GM12878 (cell line): ENCODE results near the gene ENTPD5. TPM values are rescaled to one million over a fixed set of nuclear protein-coding genes. Genes with fewer than 3 reads are reported as not detected.
"Not testable (repeated sequence)": the region's sequence is repeated elsewhere in the genome, so short reads cannot be mapped to it uniquely, and the experiment has no call there.

ENCODE experiments used
- ATAC-seq: fragments of 200-7000 bp; cut with Tn5 transposase; 3 replicates; pipeline ENCODE4 v1.9.1; 2020; ENCODE audit warnings: mild to moderate bottlenecking, moderate library complexity
- BruUV-seq: library from RNA; stranded (reverse); fragments of 400-500 nt; replicated peaks from 2 replicates; lab custom pipeline; 2021; lab: Mats Ljungman, UMichigan
- CTCF ChIA-PET: fragments of 300-600 bp; sonication (Branson Sonifier 250); formaldehyde crosslinking; extraction: SDS; loops from one replicate; lab custom pipeline; 2021; ENCODE audit warnings: inconsistent platforms; lab: Yijun Ruan, JAX
- POLR2A ChIA-PET: fragments of 350-600 bp; formaldehyde crosslinking; extraction: SDS; loops from one replicate; lab custom pipeline; 2021; ENCODE audit warnings: inconsistent platforms; lab: Charles Lee
- RAD21 ChIA-PET: fragments of 300-600 bp; sonication (Branson Sonifier 250); formaldehyde crosslinking; loops from one replicate; lab custom pipeline; 2023; ENCODE audit warnings: antibody characterized with exemption; ENCODE audit not compliant: unreplicated experiment; lab: Charles Lee
- SMC1A ChIA-PET: fragments of 300-600 bp; sonication (Branson Sonifier 250); formaldehyde crosslinking; loops from one replicate; lab custom pipeline; 2023; ENCODE audit not compliant: unreplicated experiment, uncharacterized antibody; lab: Charles Lee
- DNase-seq: peaks from one replicate; pipeline ENCODE4 v3.0.0-alpha.2; 2011; ENCODE audit warnings: low read depth, low spot score
- FAIRE-seq: peaks from 3 replicates; lab custom pipeline; 2011; peaks lifted over from hg19 to GRCh38; lab: Jason Lieb, UNC
- H2AFZ ChIP-seq: 2 replicates; pipeline ENCODE4 v1.6.0; 2011; ENCODE audit warnings: low read depth, low read length, control low read depth; ENCODE audit not compliant: control insufficient read depth
- H3K27ac ChIP-seq: 2 replicates; pipeline ENCODE4 v1.5.1; 2011; ENCODE audit warnings: control low read depth; ENCODE audit not compliant: control insufficient read depth, insufficient read depth
- H3K27me3 ChIP-seq, 2 experiments: replicated peaks in 1 of 2; 2 replicates each; pipeline versions ENCODE4 v1.6.0 to v1.6.1; 2011; ENCODE audit warnings: low read length in 1 of 2; ENCODE audit not compliant: control insufficient read depth in 2 of 2, insufficient read depth in 2 of 2
- H3K36me3 ChIP-seq, 2 experiments: 2 replicates each; pipeline ENCODE4 v1.5.1; 2011; ENCODE audit warnings: low read length in 1 of 2; ENCODE audit not compliant: control insufficient read depth in 2 of 2, insufficient read depth in 2 of 2
- H3K4me1 ChIP-seq: 2 replicates; pipeline ENCODE4 v1.6.1; 2011; ENCODE audit warnings: mild to moderate bottlenecking, low read length, moderate library complexity, mixed read lengths; ENCODE audit not compliant: control insufficient read depth, insufficient read depth
- H3K4me2 ChIP-seq: 2 replicates; pipeline ENCODE4 v1.6.0; 2011; ENCODE audit warnings: control low read depth; ENCODE audit not compliant: control insufficient read depth, insufficient read depth
- H3K4me3 ChIP-seq: fragments of 200-600 bp; sonication (generic); 2 replicates; pipeline ENCODE4 v1.5.1; 2016
- H3K79me2 ChIP-seq: 2 replicates; pipeline ENCODE4 v1.6.0; 2011; ENCODE audit warnings: low read length; ENCODE audit not compliant: control insufficient read depth, insufficient read depth
- H3K9ac ChIP-seq: 2 replicates; pipeline ENCODE4 v1.8.0; 2011; ENCODE audit warnings: low read length, control low read depth, mixed read lengths; ENCODE audit not compliant: control insufficient read depth, insufficient read depth
- H3K9me3 ChIP-seq: replicated peaks from 3 replicates; pipeline ENCODE4 v1.5.1; 2011; ENCODE audit warnings: mild to moderate bottlenecking, low read length; ENCODE audit not compliant: control insufficient read depth, insufficient read depth
- H4K20me1 ChIP-seq: 2 replicates; pipeline ENCODE4 v1.6.0; 2011; ENCODE audit not compliant: control insufficient read depth, insufficient read depth
- ASH2L ChIP-seq: fragments of 300-600, 200-600 bp; sonication (generic); IDR thresholded peaks from 2 replicates; pipeline ENCODE4 v1.6.1; 2017; ENCODE audit warnings: low read depth, mild to moderate bottlenecking, borderline replicate concordance
- BMI1 ChIP-seq: fragments of 450-650 bp; IDR thresholded peaks from 2 replicates; pipeline ENCODE4 v1.6.1; 2016; ENCODE audit warnings: mild to moderate bottlenecking, moderate library complexity, borderline replicate concordance
- CREM ChIP-seq: IDR thresholded peaks from 2 replicates; pipeline ENCODE4 v1.6.1; 2014; ENCODE audit warnings: antibody characterized with exemption, low read depth
- IRF3 ChIP-seq: fragments of 450-650 bp; IDR thresholded peaks from 2 replicates; pipeline ENCODE4 v1.6.1; 2014; ENCODE audit warnings: mild to moderate bottlenecking
- JUNB ChIP-seq: IDR thresholded peaks from 2 replicates; pipeline ENCODE4 v1.6.1; 2016; ENCODE audit warnings: antibody characterized with exemption, mild to moderate bottlenecking
- JUND ChIP-seq: IDR thresholded peaks from 2 replicates; pipeline ENCODE4 v1.6.1; 2012; ENCODE audit warnings: low read depth, mild to moderate bottlenecking, low read length, improper control_type of control experiment, moderate library complexity
- MXI1 ChIP-seq: fragments of 150-350 bp; IDR thresholded peaks from 2 replicates; pipeline ENCODE4 v1.6.1; 2011; ENCODE audit warnings: low read depth, mild to moderate bottlenecking, inconsistent platforms, low read length, improper control_type of control experiment
- NFXL1 ChIP-seq: fragments of 450-650 bp; IDR thresholded peaks from 2 replicates; pipeline ENCODE4 v1.6.1; 2017; ENCODE audit warnings: antibody characterized with exemption, mild to moderate bottlenecking, borderline replicate concordance
- PKNOX1 ChIP-seq: fragments of 450-650 bp; IDR thresholded peaks from 2 replicates; pipeline ENCODE4 v1.6.1; 2016; ENCODE audit warnings: mild to moderate bottlenecking
- SKIL ChIP-seq: fragments of 450-650 bp; IDR thresholded peaks from 2 replicates; pipeline ENCODE4 v1.6.1; 2017; ENCODE audit warnings: mild to moderate bottlenecking, low read depth, inconsistent platforms; ENCODE audit not compliant: poor library complexity, severe bottlenecking
- SMAD1 ChIP-seq: fragments of 450-650 bp; IDR thresholded peaks from 2 replicates; pipeline ENCODE4 v1.6.1; 2018; ENCODE audit warnings: mild to moderate bottlenecking, low read depth; ENCODE audit not compliant: partially characterized antibody
- STAT3 ChIP-seq: IDR thresholded peaks from 2 replicates; pipeline ENCODE4 v1.6.1; 2011; ENCODE audit warnings: low read depth, low read length, improper control_type of control experiment
- WGBS: methylation state at CpG from one replicate; pipeline ENCODE4 v1.1.6; 2016; ENCODE audit warnings: low lambda C conversion rate; ENCODE audit not compliant: insufficient replicate concordance, insufficient coverage; ENCODE audit errors: missing lambda C conversion rate; 5-methylcytosine and 5-hydroxymethylcytosine counted together
- in situ Hi-C: fragments of 300-500 bp; cut with MboI; formaldehyde crosslinking; loops from 9 replicates; pipeline ENCODE4 v1.14.3; 2018; ENCODE audit warnings: mixed read lengths
- intact Hi-C: fragments of 100-400 bp; cut with micrococcal nuclease; formaldehyde crosslinking; loops from one replicate; pipeline ENCODE4 v1.14.2; 2022; ENCODE audit not compliant: unreplicated experiment
- polyA plus RNA-seq, 11 experiments: library from polyadenylated mRNA; depleted of rRNA in 4 of 11; unstranded in 6 of 11; stranded (reverse) in 5 of 11; fragments of >200 nt; fragmentation: Nextera tagmentation in 4 of 11; fragmentation: Illumina TruSeq in 1 of 11; extraction: Ambion mirVana in 4 of 11; extraction: Trizol in 1 of 11; gene quantifications; 1 replicate in 1 of 11; 2 replicates in 10 of 11; pipeline versions ENCODE4 v1.2.1 to v1.2.3, GENCODE V29; 2011 to 2016; ENCODE audit warnings: inconsistent platforms in 2 of 11, missing spikeins in 2 of 11, low read depth in 1 of 11
- total RNA-seq, 4 experiments: library from RNA; depleted of rRNA in 3 of 4; stranded (reverse); fragments of >200 nt in 3 of 4; fragmentation: Illumina TruSeq in 1 of 4; extraction: Trizol in 1 of 4; gene quantifications; 2 replicates each; pipeline versions ENCODE4 v1.2.1 to v1.2.3, GENCODE V29; 2013 to 2021

The ENTPD5 gene
- total and polyA plus RNA-seq, 10 of the 15 experiments (the other 5 are each of a cell fraction or from before 2014, with no cell fraction given), result 2.4 to 9.9 (median 7.6) TPM

- TF ChIP-seq PKNOX1, result no peak
- no peak for TF ChIP-seq NFXL1
- no peak for TF ChIP-seq ASH2L
Measured at GRCh38 chr14:74008843-74009499, 10.1 kb downstream of the ENTPD5 start (continued).

GRCh38 chr14:74005664-74006063, 13.4 kb downstream of the ENTPD5 start:
- H3K27me3 ChIP-seq, CTCF ChIA-PET, intact Hi-C loops, ATAC-seq, H3K9me3 ChIP-seq, BruUV-seq, in situ Hi-C loops, H4K20me1 ChIP-seq, H3K36me3 ChIP-seq, H3K4me1 ChIP-seq, SMC1A ChIA-PET, RAD21 ChIA-PET, H3K9ac ChIP-seq, H3K4me3 ChIP-seq, H2AFZ ChIP-seq, H3K79me2 ChIP-seq, FAIRE-seq, H3K4me2 ChIP-seq, DNase-seq, H3K27ac ChIP-seq: not testable (repeated sequence)
- POLR2A ChIA-PET, result interaction anchor here (0.7 kb wide), 1 partner anchor 670 kb away, joined by 4 read pairs; no protein-coding TSS in a partner anchor
- WGBS, result 82% methylated on average over 3 of the region's 3 CpGs

- SMC1A ChIA-PET, result no interaction called here
- WGBS, result 93% methylated on average over 2 of the region's 2 CpGs
- Histone ChIP-seq H3K36me3 (peaks cover 0 to 3% of the 10 kb centered on the region in 2 experiments; a peak in 2 of 4 replicates), H3K27me3 (no peaks in the 10 kb centered on the region), H3K79me2 (no peaks in the 10 kb centered on the region), H4K20me1 (no peaks in the 10 kb centered on the region), H3K4me2 (no peak overlapping the region), H3K27ac (no peak overlapping the region)
- DNase-seq (no peak), FAIRE-seq (no peak), ATAC-seq (no peak)
- RAD21 ChIA-PET, result no interaction called here
- POLR2A ChIA-PET, result no interaction called here
- intact Hi-C loops, result no loop called here
- TF ChIP-seq SKIL, result no peak
- TF ChIP-seq IRF3, result no peak
- no peak for TF ChIP-seq CREM
- TF ChIP-seq MXI1, result no peak
- no peak for TF ChIP-seq JUNB
- no peak for TF ChIP-seq SMAD1
- TF ChIP-seq BMI1, result no peak
- TF ChIP-seq JUND, result no peak
- no peak for TF ChIP-seq STAT3
- TF ChIP-seq, all 136 proteins: peak for 0
- Histone ChIP-seq H3K9ac (no peak overlapping the region), H3K4me3 (no peak overlapping the region), H3K9me3 (no peaks in the 10 kb centered on the region), H3K4me1 (no peaks in the 10 kb centered on the region), H2AFZ (no peak overlapping the region)
- CTCF ChIA-PET, result no interaction called here
- in situ Hi-C loops, result no loop called here
- BruUV-seq, result no TSS peak
Measured at GRCh38 chr14:73998726-73999125, 20.4 kb downstream of the ENTPD5 start.
